Kidney tubule cell (primary cell): ENCODE measurements around the gene USP8.
"Not testable (repeated sequence)": the region's sequence is repeated elsewhere in the genome, so short reads cannot be mapped to it uniquely, and the experiment has no call there.

Source experiments
- DNase-seq: peaks from one replicate; pipeline ENCODE4 v3.0.0-alpha.2; 2018; ENCODE audit warnings: low spot score

The USP8 gene

DNA sequence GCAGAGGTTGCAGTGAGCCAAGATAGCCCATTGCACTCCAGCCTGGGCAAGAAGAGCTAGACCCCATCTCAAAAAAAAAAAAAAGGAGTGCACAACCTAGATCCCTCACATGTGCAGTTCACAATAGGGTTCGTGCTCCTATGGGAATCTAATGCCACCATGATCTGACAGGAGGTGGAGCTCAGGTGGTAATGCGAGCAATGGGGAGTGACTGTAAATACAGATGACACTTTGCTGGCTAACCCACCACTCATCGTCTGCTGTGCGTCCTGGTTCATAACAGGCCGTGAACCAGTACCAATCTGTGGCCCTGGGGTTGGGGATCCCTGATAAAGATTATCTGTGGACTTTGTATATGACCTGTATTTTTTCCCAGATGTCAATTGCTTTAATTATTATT, 16.7 kb downstream of the USP8 start:
- no peak for DNase-seq

DNA sequence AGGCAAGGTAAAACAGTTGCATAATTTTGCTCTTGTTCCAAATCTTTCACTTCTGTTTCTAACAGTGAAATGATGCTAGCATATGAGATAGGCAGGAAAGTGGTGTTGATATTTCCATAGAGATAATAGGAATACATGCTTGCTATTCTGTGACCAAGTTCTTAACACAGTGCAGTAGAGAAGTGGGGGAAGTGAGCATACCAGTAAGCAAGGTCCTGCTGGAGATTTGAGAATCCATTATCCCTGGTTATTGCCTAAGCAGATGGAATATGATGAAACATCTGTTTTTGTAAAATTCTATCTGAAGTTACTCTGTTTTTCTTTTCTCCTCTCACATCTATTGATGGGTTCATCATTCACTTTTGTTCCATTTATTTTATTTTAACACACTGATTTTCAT, 28.7 kb downstream of the USP8 start:
- DNase-seq = no peak

DNA sequence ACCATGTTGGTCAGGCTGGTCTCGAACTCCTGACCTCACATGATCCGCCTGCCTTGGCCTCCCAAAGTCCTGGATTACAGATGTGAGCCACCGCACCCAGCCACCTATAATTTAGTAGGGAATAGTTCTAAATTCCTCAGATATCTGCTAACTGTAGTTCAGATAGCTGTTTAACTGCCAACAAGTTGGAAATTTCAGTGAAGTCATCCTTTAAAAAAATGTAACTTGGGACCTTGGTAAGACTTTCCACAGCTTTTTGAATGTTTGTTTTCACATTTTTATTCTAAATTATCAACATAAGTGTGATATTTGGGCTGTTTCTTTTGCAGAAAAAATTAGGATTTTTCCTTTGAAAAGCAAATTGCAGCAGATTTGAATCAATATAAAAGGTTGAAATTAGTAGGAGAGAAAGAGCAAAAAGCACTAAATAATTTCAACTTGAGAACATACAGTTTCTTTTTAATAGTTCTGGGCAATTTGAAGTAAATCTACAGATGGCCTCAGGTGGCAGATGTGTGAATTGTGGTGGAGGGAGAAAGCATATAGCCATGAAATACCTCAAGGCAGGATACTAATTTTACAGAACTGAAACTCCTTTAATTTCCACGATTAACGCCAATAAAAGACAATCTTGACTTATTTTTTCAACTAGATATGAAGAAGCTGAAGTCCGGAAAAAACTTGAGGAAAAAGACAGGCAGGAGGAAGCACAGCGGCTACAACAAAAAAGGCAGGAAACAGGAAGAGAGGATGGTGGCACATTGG, 34.3 kb downstream of the USP8 start:
- no peak for DNase-seq

DNA sequence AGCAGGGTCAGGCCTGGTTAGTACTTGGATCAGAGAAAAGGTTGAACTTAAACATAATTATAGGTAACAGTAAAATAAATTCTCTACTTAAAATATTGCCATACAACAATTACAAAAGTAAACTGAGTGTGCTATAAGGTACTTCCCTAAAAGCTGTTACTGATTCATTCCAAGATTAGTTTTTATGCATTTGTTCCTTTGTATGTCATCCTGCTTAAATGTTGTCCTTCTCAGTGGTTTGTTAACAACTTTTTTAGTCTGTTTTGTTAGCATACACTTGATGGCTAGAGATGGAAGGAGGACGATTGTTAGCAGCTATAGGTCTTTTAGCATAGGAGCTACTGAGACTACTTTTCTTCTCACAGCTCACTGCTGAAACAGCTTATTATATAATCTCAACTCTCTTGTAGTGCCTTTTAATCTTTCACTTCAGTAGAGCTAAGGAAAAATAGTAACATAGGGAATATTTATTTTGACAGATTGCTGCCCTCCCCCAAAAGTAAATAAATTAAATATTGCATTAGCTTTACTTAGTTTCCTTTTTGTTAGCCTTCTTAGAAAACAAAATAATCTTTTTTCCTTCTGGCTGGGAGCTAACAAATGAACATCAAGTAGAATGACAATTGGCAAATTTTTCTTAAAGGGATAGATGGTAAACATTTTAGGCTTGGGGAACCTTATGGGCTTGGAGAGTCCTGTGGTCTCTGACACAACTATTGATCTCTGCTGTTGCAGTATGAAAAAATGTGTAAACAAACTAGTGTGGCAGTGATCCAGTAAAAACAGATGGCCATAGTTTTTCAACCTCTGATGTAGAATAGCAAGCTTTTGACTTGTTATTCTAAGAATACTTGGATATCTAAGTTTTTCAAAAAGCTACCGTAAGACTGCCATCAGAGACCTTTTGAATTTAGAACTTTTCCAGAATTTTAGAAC, 39.5 kb downstream of the USP8 start:
- no peak for DNase-seq

DNA sequence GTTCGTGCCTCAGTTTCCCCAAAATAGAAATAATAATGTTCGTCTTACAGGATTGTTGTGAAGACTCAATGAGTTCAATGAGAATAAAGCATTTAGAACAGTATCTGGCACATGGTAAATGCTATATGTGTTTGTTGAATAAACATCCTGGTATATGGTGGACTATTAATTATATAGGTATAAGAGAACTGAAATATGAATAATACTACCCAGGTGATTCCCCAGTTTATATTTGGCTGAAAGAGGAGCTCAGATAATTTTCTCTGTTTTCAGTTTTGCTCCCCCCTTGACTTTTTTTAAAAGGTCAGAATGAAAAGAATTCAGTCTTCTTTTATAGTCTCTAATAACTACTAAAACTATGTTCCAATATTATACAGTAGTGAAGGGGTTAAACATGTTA, 46.9 kb downstream of the USP8 start:
- DNase-seq = no peak

DNA sequence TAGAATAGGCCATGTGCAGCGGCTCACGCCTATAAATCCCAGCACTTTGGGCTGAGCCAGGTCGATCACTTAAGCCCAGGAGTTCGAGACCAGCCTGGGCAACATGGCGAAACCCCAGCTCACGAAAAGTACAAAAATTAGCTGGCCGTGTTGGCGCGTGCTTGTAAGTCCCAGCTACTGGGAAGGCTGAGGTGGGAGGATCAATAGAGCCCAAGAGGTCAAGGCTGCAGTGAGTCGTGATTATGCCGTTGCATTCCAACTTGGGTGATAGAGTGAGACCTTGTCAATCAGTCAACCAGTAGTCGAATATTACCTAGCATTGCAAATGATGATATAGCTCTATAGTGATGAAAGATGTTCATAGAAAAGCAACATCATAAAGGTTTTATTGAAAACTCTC, 51.9 kb downstream of the USP8 start:
- DNase-seq = peak; percentile 55

DNA sequence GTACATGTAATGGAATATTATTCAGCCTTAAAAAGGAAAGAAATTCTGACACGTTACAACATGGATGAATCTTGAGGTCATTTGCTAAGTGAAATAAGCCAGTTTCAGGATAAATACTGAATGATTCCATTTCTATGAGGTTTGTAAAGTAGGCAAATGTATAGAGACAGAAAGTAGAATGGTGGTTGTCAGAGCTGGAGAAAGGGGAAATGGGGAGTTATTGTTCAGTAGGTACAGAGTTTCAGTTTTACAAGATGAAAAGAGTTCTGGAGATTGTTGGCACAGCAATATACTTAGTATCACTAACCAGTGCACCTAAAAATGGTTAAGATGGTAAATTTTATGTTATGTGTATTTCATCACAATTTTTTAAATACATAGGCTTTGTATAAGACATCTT, 60.6 kb downstream of the USP8 start:
- DNase-seq = no peak

DNA sequence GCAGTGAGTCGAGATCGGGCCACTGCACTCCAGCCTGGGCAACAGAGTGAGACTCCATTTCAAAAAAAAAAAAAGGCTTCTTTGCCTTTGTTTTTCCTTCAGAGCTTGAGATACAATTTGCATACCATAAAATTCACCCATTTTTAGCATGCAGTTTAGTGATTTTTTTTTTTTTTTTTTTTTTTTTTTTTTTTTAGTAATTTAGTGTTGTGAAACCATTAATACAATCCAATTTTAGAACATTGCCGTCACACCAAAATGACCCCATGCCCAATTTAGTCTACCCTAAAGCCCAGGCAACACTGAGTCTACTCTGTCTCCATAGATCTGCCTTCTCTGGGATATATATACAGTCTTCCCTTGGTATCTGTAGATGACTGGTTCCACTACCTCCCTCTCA, 61.2 kb downstream of the USP8 start:
- DNase-seq = no peak

DNA sequence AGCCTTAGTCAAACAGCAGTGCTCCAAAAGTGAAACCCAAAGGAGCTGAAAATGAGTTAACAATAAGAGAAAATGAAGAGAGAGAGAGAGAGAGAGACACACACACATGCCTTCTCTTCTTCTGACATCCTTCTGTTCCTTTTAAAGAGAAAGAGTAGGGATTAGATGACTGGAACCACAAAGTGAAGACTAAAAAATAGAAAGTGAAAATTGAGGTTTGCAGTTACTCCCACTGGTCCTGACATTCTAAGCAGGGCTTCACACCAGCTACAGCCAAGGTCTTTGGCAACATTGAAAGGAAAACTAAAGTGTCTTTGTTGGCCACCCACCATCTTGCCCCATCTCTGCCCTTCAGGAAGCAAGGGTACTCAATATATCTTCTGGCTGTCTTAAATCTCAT, 63.1 kb downstream of the USP8 start:
- no peak for DNase-seq

DNA sequence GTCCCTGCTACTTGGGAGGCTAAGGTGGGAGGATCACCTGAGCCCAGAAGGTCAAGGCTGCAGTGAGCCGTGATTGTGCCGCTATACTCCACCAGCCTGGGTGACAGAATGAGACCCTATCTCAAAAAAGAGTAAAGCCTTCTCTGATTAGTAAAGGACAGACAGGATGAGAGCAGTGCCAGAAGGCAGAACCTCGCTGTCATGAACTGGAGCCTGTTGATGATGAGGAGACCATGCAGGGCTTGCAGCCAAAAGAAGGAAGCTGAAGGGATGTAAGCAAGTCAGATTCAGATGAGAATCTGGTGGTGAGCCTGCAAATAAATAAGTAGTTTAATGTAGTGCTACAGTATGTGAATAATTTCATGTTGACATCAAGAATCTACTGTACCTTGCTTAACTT, 69.4 kb downstream of the USP8 start:
- no peak for DNase-seq

DNA sequence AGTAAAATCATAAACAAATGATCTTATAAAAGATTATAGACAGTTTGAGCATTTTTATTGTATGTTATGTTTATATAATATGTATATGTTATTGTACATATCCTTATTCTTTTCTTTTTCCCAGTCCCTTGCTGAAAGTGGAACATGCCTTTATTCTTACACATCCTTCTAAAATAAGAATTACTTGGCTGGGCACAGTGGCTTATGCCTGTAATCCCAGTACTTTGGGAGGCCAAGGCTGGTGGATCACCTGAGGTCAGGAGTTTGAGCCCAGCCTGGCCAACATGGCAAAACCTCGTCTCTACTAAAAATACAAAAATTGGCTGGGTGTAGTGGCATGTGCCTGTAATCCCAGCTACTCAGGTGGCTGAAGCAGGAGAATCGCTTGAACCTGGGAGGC, 70.3 kb downstream of the USP8 start:
- not testable (repeated sequence) for DNase-seq

DNA sequence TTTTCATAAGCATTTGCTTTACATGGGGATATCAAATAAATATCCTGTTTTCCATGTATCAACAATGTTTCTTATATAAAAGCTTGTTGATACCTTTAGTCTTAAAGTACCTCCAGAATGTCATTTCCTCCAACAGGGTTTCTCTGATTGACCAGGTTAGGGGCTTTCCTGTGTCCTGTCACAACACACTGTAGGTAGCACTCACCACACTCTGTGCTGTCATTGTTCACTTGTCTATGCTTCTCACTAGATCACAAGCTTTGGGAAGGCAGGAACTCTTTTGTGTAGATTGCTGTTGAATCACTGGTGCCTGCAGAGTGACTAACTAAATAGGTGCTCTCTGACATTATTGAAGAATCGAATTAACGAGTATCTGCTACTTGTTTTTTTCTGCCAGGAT, 72.5 kb downstream of the USP8 start:
- DNase-seq = no peak

DNA sequence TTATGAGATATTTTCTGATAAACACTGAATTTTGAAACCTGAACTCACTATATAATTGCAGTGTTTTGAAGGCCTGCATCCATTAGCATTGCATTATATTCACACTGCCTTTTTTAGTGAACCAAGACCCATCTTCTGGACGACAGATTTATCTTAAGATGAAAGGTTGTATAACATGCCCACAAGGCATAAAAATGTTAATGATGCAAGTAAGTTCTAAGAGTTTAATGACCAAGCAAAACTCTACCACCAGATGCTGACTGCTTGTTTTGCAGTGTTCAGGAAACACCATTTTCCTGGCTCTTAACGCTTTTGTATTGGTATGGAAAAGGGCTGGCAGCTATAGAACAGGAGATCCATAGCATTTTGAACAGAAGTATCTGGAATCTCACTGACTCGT, 76.1 kb downstream of the USP8 start:
- no peak for DNase-seq

DNA sequence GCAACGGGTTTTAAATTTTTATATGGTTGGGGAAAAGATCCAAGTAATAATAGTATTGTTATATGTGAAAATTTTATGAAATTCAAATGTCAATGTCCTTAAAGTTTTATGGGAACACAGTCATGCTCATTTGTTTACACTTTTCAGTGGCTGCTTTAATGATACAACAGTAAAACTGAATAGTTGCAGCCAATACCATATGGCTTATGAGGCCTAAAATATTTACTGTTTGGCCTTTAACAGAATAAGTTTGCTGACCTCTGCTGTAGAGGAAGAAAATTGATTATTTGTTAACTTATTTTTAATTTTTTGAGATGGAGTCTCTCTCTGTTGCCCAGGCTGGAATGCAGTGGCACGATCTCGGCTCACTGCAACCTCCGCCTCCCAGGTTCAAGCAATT, 77.6 kb downstream of the USP8 start:
- DNase-seq = no peak

DNA sequence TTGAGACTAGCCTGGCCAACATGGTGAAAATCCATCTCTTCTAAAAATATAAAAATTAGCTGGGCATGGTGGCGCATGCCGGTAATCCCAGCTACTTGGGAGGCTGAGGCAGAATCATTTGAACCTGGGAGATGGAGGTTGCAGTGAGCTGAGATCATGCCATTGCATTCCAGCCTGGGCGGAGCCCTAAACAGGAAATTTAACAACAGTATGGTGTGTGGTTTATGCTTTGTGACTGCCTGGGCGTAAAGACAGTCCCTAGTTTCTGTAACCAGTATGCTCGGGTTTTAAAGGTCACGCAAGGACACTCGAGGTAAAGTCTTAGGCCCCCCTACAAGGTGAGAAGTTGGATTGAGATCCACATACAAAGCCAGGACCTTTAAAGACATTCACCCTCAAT, 78.9 kb downstream of the USP8 start:
- DNase-seq = no peak

DNA sequence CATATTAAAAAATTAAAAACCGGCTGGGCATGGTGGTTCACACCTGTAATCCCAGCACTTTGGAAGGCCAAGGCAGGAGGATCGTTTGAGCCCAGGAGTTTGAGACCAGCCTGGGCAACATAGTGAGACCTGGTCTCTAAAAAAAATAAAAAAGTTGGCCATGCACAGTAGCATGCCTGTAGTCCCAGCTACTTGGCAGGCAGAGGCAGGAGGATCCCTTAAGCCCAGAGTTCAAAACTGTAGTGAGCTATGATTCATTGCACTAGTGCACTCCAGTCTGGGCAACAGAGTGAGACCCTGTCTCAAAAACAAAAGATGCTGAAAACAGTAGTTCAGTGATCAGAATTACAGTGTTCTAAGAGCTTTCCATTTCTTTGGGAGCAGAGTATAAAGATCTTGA, 81.5 kb downstream of the USP8 start:
- not testable (repeated sequence) for DNase-seq

DNA sequence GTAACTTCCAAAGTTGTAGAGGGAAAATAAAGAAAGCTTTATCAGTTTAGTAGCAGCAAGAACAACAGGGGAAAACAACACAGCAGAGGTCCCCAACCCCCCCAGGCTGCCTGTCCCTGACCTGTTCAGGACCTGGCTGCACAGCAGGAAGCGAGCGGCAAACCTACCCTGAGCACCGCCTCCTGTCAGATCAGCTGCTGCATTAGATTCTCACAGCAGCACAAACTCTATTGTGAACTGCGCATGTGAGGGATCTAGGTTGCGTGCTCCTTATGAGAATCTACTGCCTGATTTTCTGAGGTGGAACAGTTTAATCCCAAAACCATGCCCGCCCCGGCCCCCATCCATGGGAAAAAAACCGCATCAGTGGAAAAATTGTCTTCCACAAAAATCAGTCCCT, 81.9 kb downstream of the USP8 start:
- peak; percentile 25 for DNase-seq

DNA sequence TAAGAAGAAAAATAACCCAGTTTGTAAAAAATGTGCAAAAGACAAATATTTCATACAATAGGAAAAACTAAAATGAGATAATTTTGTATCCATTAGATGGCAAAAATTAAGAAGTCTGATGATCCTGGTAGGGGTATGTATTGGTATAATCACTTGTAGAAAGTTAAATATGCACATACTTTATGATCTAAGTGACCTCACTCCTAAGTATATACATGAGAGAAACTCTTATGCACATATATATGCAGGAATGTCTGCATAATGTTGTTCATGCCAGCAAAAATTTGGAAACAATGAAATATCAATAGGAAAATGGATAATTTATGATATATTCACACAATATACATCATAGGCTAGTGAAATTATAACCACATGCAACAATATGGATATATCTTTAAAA, 88.8 kb downstream of the USP8 start:
- DNase-seq = no peak

DNA sequence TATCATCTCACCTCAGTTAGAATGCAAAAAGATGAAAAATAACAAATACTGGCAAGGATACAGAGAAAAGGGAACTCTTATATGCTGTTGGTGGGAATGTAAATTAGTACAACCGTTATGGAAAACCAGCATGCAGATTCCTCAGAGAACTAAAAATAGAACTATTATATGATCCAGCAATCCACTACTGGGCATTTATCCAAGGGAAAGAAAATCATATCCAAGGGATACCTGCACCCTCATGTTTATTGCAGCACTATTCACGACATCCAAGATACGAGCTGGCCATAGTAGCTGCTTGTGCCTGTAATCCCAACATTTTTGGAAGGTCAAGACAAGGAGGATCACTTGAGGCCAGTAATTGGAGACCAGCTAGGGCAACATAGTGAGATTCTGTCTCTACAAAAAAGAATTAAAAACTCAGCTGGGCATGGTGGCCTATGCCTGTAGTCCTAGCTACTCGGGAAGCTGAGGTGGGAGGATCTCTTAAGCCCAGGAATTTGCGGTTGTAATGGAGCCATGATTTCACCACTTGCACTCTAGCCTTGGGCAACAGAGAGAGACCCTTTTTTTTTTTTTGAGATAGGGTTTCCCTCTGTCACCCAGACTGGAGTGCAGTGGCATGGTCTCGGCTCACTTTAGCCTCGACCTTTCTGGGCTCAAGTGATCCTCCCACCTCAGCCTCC, 95.7 kb downstream of the USP8 start:
- no peak for DNase-seq

DNA sequence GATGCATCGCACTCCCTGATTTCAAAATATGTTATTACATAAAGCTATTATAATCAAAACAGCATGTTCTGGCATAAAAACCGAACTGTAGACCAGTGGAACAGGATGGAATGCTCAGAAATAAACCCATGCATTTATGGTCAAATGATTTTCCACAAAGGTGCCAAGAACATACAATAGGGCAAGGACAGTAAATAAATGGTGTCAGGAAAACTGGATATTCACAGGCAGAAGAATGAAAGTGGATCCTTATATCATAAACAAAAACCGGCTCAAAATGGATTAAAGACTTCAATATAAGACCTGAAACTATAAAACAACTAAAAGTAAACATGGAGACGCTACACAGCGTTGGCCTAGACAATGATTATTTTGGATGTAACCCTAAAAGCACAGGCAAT, 99.6 kb downstream of the USP8 start:
- no peak for DNase-seq

DNA sequence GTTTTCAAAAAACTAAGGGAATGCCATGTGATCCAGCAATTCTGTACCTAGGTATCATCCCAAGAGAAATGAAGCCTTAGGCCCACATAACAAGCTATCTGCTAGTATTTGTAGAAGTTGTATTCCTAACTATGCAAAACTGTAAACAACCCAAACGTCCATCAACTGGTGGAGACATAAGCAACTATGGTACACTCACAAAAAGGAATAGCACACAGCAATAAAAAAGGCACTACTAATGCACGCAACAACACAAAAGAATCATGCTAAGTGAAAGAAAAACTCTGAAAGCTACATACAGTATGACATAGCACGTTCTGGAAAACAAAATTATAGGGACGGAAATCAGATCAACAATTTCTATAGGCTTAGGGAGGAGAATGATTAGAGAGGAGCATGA, 107.0 kb downstream of the USP8 start:
- no peak for DNase-seq

DNA sequence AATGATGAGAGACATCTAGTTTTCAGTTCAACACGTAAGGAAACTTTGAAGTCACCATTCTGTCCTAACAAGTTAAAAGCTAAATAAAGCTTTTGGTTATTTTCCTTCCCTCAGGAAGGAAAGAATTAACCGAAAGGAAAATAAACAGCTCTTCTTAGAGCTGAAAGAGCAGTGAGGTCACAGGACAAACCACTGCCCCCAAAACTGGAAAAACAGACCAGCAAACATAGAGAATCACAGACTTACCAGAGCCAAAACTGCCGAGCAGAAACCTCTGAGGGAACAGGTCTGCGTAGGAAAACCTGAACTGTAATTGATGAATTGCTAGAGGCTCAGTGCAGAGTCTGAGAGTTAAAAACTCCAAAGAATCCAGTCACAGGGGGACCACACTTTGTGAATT, 107.6 kb downstream of the USP8 start:
- no peak for DNase-seq

DNA sequence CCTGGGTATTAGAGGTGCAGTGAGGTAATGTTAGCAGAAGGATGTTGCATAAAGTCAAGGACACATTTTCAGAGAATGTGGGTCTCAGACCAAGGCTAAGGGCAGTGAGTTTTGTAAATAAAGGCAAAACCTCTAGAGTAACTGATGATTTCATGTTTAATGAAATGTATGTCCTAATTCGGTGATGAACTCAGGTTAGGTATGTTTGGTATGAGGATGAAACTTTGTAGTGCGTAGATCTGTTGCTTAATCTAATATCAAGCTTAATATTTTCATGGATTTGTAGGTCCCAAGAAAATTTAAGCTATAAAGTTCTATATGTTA, 118.6 kb downstream of the USP8 start:
- DNase-seq = no peak
